Fibroblast of pulmonary artery (primary cell): ENCODE results near the gene IFIT2.
"Not testable (repeated sequence)": the region's sequence is repeated elsewhere in the genome, so short reads cannot be mapped to it uniquely, and the experiment has no call there.

ENCODE experiments used
- DNase-seq: peaks from one replicate; pipeline ENCODE4 v3.0.0-alpha.2; 2010; ENCODE audit warnings: low read depth
- H3K4me3 ChIP-seq: replicated peaks from 2 replicates; pipeline ENCODE4 v1.5.1; 2011; ENCODE audit warnings: low read depth, mild to moderate bottlenecking, control low read depth, low read length, moderate library complexity
- CTCF ChIP-seq: IDR thresholded peaks from 2 replicates; pipeline ENCODE4 v1.5.1; 2011; ENCODE audit warnings: mild to moderate bottlenecking, control low read depth, low read length, inconsistent platforms; ENCODE audit errors: missing control alignments

The IFIT2 gene

GRCh38 chr10:89312973-89313372 is 11.1 kb downstream of the IFIT2 start:
- no peak for DNase-seq
- H3K4me3 ChIP-seq = no peak overlapping the region
- no peak for TF ChIP-seq CTCF

- no peak overlapping the region for H3K4me3 ChIP-seq
- no peak for DNase-seq
- TF ChIP-seq CTCF = no peak
Observed at GRCh38 chr10:89314676-89315075, 12.8 kb downstream of the IFIT2 start.

- DNase-seq, H3K4me3 ChIP-seq: not testable (repeated sequence)
Observed at GRCh38 chr10:89318047-89318446, 16.2 kb downstream of the IFIT2 start.

GRCh38 chr10:89325081-89325480 is 23.2 kb downstream of the IFIT2 start:
- not testable (repeated sequence) for DNase-seq, H3K4me3 ChIP-seq

DNA sequence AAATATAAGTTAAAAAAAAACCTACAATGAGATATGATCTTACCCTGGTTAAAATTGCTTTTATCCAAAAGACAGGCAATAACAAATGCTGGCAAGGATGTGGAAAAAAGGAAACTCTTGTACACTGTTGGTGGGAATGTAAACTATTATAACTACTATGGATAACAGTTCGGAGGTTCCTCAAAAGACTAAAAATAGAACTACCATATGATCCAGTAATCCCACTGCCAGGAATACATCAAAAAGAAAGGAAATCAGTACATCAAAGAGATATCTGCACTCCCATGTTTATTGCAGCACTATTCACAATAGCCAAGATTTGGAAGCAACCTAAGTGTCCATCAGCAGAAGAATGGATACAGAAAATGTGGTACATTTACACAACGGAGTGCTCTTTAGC is 24.0 kb downstream of the IFIT2 start:
- not testable (repeated sequence) for H3K4me3 ChIP-seq, DNase-seq

- peak; percentile 96 for DNase-seq
- H3K4me3 ChIP-seq = peak within 1 kb of the TSS; percentile 61
- TF ChIP-seq CTCF = no peak
Observed at GRCh38 chr10:89327803-89328441, 26.1 kb downstream of the IFIT2 start, which contains the start of gene IFIT3. Gene IFIT3 (plus strand): TSS chr10:89327997. CDS start chr10:89328074, 77 bp downstream.

GRCh38 chr10:89329151-89329550 is 27.3 kb downstream of the IFIT2 start:
- TF ChIP-seq CTCF = no peak
- no peak overlapping the region for H3K4me3 ChIP-seq
- no peak for DNase-seq

- H3K4me3 ChIP-seq, DNase-seq: not testable (repeated sequence)
Observed at GRCh38 chr10:89330014-89330413, 28.2 kb downstream of the IFIT2 start.

- no peak for DNase-seq
- H3K4me3 ChIP-seq = no peak overlapping the region
- no peak for TF ChIP-seq CTCF
Observed at GRCh38 chr10:89330537-89331212, 28.8 kb downstream of the IFIT2 start.

DNA sequence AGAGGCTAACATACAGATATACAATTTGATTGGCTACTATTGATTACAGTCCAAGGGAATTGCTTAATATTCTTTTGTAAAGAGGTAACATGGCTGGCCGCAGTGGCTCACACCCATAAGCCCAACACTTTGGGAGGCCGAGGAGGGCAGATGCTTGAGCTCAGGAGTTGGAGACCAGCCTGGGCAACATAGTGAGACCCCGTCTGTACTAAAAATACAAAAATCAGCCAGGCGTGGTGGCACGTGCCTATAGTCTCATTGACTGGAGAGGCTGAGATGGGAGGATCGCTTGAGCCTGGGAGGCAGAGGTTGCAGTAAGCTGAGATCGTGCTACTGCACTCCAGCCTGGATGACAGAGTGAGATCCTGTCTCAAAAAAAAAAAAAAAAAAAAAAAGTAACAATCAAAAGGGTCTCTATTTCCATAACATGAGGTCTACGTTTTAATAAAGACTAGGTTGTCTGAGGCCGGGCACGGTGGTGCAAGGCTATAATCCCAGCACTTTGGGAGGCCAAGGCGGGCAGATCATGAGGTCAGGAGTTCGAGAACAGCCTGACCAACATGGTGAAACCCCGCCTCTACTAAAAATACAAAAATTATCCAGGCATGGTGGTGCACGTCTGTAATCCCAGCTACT is 29.8 kb downstream of the IFIT2 start:
- H3K4me3 ChIP-seq, DNase-seq: not testable (repeated sequence)
